HG02970 (cell line): ENCODE measurements around the gene NINJ2.
"Not testable (repeated sequence)": the region's sequence is repeated elsewhere in the genome, so short reads cannot be mapped to it uniquely, and the experiment has no call there.

Experiments
- ATAC-seq: cut with Tn5 transposase; IDR thresholded peaks from one replicate; pipeline ENCODE4 v1.9.1; 2021; ENCODE audit warnings: mild to moderate bottlenecking, moderate library complexity, moderate number of reproducible peaks; ENCODE audit not compliant: unreplicated experiment, low FRiP score

The NINJ2 gene, protein sequence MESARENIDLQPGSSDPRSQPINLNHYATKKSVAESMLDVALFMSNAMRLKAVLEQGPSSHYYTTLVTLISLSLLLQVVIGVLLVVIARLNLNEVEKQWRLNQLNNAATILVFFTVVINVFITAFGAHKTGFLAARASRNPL

DNA sequence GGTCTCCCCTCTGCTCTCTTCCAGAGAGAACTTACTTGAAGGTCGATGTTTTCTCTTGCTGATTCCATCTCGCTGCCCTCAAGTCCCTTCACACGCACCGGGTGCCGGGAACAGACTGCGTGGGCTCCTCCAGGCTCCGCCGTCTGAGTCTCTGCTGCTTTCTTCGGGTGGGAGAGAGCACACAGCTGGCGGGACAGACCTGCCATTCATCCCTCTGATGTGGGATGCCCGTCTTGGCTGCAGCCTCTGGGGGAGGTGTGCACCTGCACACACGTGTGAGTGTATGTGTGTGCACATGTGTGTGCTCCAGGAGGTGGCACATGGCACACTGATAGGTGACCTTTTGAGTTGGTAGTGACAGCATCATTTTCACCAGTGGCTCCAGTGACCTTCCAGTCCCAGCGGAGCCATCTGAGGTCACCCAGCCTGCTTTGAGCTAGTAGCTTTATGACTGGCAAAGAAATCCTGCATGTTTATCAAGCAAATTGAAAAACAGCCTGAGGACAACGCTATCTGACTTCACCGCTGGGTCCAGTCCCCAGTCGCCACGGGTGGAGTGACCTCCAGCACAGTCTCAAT lies at the start of gene NINJ2:
Gene NINJ2, minus strand, starts transcription at position 153 of the 579 bp plus-strand sequence. Its CDS starts 85 bp downstream, at position 68.
- no peak for ATAC-seq

DNA sequence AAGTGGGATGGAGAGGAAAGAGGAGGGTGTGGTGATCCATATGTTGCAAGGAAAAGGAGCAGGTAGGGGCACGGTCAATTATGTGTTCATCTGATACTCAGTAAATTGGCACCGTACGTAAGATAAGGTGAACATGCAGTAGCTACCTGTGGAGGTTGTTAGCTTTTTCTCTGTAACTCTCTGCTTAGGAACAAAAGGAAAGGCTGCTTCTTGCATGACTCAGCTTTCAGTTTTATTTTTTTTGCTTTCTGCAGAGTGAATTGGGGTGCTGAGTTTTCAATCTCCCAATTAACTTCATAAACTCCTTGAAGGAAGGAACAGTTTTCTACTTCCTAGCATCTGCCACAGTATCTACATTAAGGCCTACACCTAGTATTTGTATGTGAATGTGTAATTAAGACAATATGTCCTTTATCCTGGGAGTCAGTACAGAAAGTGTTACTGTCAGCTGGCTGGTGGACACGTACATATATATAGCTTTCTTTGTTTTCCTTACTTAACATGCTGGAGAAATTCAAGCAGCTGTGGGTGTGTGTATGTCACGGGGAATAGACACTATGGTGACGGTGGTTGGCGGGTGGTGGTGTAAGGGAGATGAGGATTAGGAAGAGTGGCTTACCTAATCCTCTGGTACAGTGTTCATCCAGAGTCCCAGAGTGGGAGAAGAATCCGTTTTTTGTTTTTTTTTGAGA lies 49.1 kb upstream of the NINJ2 start:
- no peak for ATAC-seq

- no peak for ATAC-seq
Observed at GRCh38 chr12:709455-710020, 46.3 kb upstream of the NINJ2 start.

GRCh38 chr12:708084-708483 lies 44.8 kb upstream of the NINJ2 start:
- ATAC-seq: not testable (repeated sequence)

DNA sequence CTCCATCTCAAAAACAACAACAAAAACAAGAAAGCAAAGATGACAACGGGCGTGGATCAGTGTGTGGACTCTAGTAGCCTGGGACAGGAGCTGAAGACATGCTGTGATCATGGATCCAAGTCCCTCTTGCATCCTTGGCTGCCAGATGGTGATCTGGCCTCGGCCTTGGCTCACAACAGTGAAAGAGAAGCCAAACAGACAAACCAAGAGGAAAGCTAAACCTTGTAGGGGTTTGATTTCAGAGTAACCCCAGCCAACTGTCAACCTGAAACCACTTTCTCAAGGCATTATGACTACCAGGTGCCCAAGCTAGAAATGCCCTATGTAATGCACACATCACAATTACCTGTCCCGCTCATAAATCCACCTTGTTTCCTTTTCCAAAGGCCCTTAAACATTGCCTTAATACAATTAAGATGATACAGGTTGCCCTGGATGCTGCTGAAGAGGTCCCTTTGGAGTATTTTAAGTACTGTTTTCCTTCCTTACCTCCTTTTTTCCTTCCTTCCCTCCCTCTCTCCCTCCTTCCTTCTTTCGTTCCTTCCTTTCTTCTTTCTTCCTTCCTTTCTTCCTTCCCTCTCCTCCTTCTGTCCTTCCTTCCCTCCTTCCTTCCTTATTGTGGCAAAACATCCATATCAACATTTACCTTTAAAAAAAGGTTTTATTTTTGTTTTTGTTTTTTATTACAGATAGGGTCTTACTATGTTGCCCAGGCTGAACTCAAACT lies 41.4 kb upstream of the NINJ2 start:
- ATAC-seq: no peak

- ATAC-seq: no peak
Observed at GRCh38 chr12:701896-702539, 38.8 kb upstream of the NINJ2 start.

DNA sequence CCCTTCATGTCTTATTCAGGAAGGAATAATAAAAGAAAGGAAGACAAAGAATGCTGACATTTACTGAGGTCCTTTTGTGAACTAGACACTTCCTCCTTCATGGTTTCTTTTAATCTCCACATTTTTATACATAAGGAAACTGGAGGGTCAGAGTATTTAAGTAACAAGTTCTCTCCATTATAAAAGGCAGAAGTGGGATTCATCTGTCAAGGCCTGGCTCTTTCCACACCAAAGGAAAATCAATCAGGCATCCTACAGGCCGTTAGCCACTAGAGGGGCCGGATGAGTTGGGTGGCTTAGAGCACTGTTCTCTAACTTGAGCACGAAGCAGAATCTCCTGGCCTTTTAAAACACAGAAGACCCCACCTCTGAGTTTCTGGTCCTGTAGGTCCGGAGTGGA lies 36.8 kb upstream of the NINJ2 start:
- no peak for ATAC-seq

DNA sequence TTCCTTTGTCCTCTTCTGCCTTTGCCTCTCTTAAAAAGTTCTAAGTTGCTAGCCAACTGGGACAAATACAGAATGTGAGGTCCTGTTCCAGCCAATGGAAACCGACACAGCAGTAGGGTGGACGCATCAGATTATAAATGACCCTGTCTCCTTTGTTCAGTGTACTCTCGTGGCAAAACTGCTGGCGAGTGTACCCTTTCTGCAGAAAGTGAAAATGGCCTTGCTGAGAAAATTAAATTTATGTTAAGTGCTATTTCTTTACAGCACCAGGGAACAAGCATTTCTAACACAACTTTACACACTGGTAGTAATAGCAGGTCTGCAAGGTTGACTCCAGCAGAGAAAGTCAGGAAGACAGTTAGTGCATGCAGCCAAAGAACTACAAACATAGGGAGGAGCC lies 35.0 kb upstream of the NINJ2 start:
- ATAC-seq: not testable (repeated sequence)

DNA sequence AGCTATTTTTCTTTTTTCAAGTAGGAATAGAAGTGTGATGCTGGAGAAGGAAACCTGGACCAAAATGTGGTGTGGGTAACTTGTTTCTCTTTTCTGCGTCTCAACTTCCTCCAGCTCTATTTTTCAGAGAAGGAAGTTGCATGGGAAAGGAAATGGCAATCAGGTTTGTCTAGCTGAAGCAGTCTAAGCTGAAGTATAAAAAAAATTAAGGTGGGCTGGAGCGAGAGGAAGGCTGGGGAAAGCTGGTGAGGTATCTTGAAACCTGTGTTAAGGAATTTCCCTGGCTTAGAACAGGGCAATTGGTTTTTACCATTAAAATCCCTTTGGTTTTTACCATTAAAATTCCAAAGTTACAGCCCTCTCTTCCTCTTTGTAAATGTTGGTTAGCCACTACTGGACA lies 34.2 kb upstream of the NINJ2 start:
- ATAC-seq: no peak

GRCh38 chr12:694734-695503 lies 31.7 kb upstream of the NINJ2 start:
- ATAC-seq: no peak

GRCh38 chr12:693934-694533 lies 30.8 kb upstream of the NINJ2 start:
- ATAC-seq: no peak

GRCh38 chr12:692274-692673 lies 29.0 kb upstream of the NINJ2 start:
- no peak for ATAC-seq

GRCh38 chr12:690466-690865 lies 27.2 kb upstream of the NINJ2 start:
- no peak for ATAC-seq

DNA sequence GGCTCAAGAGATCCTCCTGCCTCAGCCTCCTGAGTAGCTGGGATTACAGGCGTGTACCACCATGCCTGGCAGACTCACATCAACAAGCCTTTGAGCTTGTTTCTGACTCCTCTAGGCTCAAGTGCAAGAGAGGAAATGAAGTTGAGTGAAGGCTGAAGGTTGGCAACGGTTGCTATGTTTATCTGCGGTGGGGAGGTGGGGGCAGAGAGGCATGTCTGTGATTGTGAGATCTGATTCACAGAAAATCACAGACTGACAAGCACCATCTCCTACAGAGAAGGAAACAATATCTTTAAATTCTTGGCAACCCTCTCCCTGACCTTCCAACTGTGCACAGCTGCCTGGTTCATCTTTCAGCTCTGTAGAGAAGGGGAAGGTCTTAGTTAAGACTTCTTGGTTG lies 22.1 kb upstream of the NINJ2 start:
- ATAC-seq: peak; percentile 75

- ATAC-seq: no peak
Observed at GRCh38 chr12:684416-684815, 21.2 kb upstream of the NINJ2 start.

DNA sequence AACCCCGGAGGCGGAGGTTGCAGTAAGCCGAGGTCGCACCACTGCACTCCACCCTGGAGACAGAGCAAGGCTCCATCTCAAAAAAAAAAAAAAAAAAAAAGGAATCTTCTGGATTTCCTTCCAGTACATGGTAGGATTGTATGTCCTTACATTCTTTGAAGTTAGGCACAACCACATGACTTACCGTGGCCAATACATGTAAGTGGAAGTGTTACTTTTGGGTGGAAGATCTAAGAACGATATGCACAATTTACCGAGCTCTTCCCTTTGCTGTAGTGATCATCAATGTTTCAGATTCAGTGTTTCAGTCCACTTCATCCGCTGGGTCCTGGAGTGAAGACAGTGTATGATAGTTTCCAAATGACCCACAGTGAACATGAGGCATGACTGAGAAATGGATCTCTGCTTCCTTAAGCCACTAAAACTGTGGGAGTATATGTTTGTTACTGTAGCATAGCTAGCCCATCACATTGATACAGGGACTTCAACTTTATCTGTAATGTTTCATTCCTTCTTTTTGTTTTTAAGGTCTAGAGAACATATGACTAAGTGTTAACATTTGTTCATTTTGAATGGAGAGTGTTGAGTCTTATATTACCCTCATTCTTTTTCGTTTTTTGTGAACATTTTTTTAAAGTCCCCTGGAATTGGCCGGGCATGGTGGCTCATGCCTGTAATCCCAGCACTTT lies 18.5 kb upstream of the NINJ2 start:
- ATAC-seq: no peak

DNA sequence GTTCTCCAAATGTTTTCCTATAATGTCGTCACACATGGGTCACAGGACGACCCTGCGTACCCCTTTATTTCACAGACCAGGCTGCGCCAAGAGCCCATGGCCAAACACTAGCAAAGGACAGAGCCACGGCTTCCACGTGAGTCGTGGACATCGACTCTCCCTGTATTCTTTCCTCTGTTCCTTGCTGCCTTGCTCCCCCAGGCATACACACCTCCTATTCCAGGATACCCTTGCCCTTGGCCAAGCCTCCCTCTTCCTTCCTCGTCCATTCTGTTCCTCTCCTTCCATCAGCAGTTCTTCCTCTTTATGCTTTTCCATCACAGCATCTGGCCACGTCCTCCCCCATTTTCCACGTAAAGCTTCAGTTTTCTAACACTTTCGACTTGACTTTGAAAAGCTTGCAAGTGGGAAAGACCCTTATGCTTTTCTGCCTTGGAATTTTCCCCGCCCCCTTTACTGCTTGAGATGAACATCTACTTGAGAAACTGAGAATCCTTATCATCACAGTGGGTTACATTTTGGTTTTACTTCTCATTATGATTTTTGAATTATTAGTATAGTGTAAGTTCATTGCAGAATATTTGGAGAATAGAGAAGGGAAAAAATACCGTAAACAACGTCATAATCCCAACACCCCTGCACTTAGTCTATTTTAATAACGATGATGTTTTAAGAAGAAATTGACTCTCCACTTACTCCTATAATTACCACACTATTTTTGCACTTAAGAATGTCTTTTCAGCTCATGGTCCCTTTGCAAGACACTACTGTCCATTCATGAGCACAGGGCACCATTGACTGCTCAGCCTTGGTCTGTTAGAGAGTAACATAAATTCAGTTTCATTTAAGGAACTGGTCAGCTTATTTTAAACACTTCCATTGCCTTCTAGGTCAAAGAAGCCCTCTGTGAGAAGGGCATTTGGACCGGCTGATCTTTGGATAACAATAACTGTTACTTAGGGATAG lies 15.8 kb upstream of the NINJ2 start:
- ATAC-seq: no peak

DNA sequence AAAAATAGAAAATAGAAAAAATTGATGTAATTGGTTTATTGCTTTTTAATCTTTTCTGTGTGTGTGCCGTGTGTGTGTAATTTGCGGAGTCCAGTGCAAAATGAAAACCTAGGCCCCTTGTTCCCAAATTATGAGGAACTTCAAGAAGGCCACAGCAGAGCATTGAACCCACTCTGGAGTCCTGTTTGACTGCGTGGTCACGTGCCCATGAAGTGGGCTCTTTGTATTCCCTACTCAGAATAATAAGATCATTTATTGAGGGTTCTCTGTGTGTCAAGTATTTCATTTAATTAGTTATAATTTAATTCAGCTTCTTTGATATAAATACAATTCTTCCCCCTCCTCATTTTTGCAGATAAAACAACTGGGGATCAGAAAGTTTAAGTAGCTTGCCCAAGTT lies 12.3 kb upstream of the NINJ2 start:
- ATAC-seq: no peak
